SK-N-SH (cell line): ENCODE data around the gene WIPF3. TPM values are rescaled to one million over a fixed set of nuclear protein-coding genes. Genes with fewer than 3 reads are reported as not detected.

Experiments used
- CTCF ChIA-PET: fragments of 300-600, 350-600 bp; formaldehyde crosslinking; extraction: SDS; loops from one replicate; lab custom pipeline; 2021; lab: Yijun Ruan, JAX
- POLR2A ChIA-PET: fragments of 350-600 bp; sonication (Branson Sonifier 250); formaldehyde crosslinking; extraction: SDS; loops from one replicate; lab custom pipeline; 2020; ENCODE audit warnings: antibody characterized with exemption, inconsistent platforms; lab: Yijun Ruan, JAX
- DNase-seq: peaks from one replicate; pipeline ENCODE4 v3.0.0; 2012
- H2AFZ ChIP-seq: fragments of 200-600 bp; sonication (generic); 2 replicates; pipeline ENCODE4 v1.8.1; 2016; ENCODE audit warnings: antibody characterized with exemption, mild to moderate bottlenecking, low read depth
- H3F3A ChIP-seq: fragments of 200-600 bp; sonication (generic); replicated peaks from 2 replicates; pipeline ENCODE3; 2016; ENCODE audit warnings: antibody characterized with exemption, mild to moderate bottlenecking; ENCODE audit not compliant: insufficient read depth
- H3K27ac ChIP-seq, 2 experiments: fragments of 200-500 bp in 1 of 2; fragments of 200-600 bp in 1 of 2; sonication (Bioruptor generic) in 1 of 2; sonication (generic), shearing (Covaris generic) in 1 of 2; 2 replicates each; pipeline versions ENCODE4 v1.5.1 to v1.6.1; 2014 to 2016; ENCODE audit warnings: low read depth in 2 of 2, inconsistent platforms in 1 of 2, low read length in 1 of 2, mild to moderate bottlenecking in 1 of 2, mixed read lengths in 1 of 2
- H3K27me3 ChIP-seq: fragments of 200-600 bp; sonication (generic), shearing (Covaris generic); 2 replicates; pipeline ENCODE4 v1.6.1; 2016; ENCODE audit warnings: mixed run types; ENCODE audit not compliant: insufficient read depth
- H3K36me3 ChIP-seq, 2 experiments: fragments of 200-500 bp in 1 of 2; fragments of 200-600 bp in 1 of 2; sonication (Bioruptor generic) in 1 of 2; sonication (generic) in 1 of 2; replicated peaks in 1 of 2; 2 replicates each; pipeline versions ENCODE3 to v1.5.1; 2014 to 2016; ENCODE audit warnings: low read length in 1 of 2, mild to moderate bottlenecking in 1 of 2; ENCODE audit not compliant: insufficient read depth in 2 of 2, control insufficient read depth in 1 of 2
- H3K4me1 ChIP-seq, 2 experiments: fragments of 200-500 bp in 1 of 2; fragments of 200-600 bp in 1 of 2; sonication (Bioruptor generic) in 1 of 2; sonication (generic), shearing (Covaris generic) in 1 of 2; 2 replicates each; pipeline versions ENCODE4 v1.5.1 to v1.6.1; 2014 to 2016; ENCODE audit warnings: low read depth in 1 of 2, low read length in 1 of 2, mixed run types in 1 of 2; ENCODE audit not compliant: insufficient read depth in 2 of 2, control insufficient read depth in 1 of 2
- H3K4me2 ChIP-seq: fragments of 200-600 bp; sonication (generic), shearing (Covaris generic); 2 replicates; pipeline ENCODE4 v1.6.1; 2017; ENCODE audit warnings: mixed run types
- H3K4me3 ChIP-seq, 2 experiments: fragments of 200-500 bp in 1 of 2; fragments of 200-600 bp in 1 of 2; sonication (Bioruptor generic) in 1 of 2; sonication (generic), shearing (Covaris generic) in 1 of 2; 2 replicates each; pipeline versions ENCODE4 v1.5.1 to v1.8.1; 2014 to 2016; ENCODE audit warnings: low read depth in 2 of 2, inconsistent platforms in 1 of 2, low read length in 1 of 2, mild to moderate bottlenecking in 1 of 2, mixed read lengths in 1 of 2, moderate library complexity in 1 of 2
- H3K79me2 ChIP-seq: fragments of 200-600 bp; sonication (generic); 2 replicates; pipeline ENCODE4 v1.8.1; 2017; ENCODE audit warnings: mild to moderate bottlenecking; ENCODE audit not compliant: insufficient read depth
- H3K9ac ChIP-seq: fragments of 200-600 bp; sonication (generic); 2 replicates; pipeline ENCODE4 v1.6.1; 2017; ENCODE audit warnings: mixed run types
- H3K9me2 ChIP-seq: fragments of 200-600 bp; sonication (generic); 2 replicates; pipeline ENCODE4 v1.6.1; 2017; ENCODE audit warnings: mixed run types
- H3K9me3 ChIP-seq: fragments of 200-600 bp; sonication (generic); 2 replicates; pipeline ENCODE4 v1.6.1; 2017; ENCODE audit warnings: mixed run types, mild to moderate bottlenecking, moderate library complexity
- H4K20me1 ChIP-seq: fragments of 200-600 bp; sonication (generic); 2 replicates; pipeline ENCODE4 v1.6.1; 2017; ENCODE audit warnings: mild to moderate bottlenecking, mixed run types; ENCODE audit not compliant: insufficient read depth
- CHD2 ChIP-seq: fragments of 150-350 bp; IDR thresholded peaks from 2 replicates; pipeline ENCODE4 v1.6.1; 2018; ENCODE audit warnings: low read length; ENCODE audit not compliant: partially characterized antibody
- ELF1 ChIP-seq: IDR thresholded peaks from 2 replicates; pipeline ENCODE4 v1.4.0; 2012
- EZH2phosphoT487 ChIP-seq: fragments of 200-600 bp; sonication (generic); IDR thresholded peaks from 2 replicates; pipeline ENCODE4 v1.6.1; 2017; ENCODE audit warnings: low read depth, mixed run types, mild to moderate bottlenecking, antibody characterized with exemption, moderate library complexity, borderline replicate concordance
- FOSL2 ChIP-seq: IDR thresholded peaks from 2 replicates; pipeline ENCODE4 v1.4.0; 2012; ENCODE audit warnings: low read depth, mild to moderate bottlenecking, moderate library complexity, borderline replicate concordance
- FOXJ3 ChIP-seq: sonication (generic); formaldehyde crosslinking; IDR thresholded peaks from 2 replicates; pipeline ENCODE4 v1.5.1; 2020; ENCODE audit warnings: mild to moderate bottlenecking, missing genetic modification reagents
- FOXM1 ChIP-seq: IDR thresholded peaks from 2 replicates; pipeline ENCODE4 v1.4.0; 2012; ENCODE audit warnings: low read depth, mild to moderate bottlenecking
- GATA2 ChIP-seq: sonication (generic); formaldehyde crosslinking; IDR thresholded peaks from 2 replicates; pipeline ENCODE4 v1.5.0; 2020; ENCODE audit warnings: mild to moderate bottlenecking, missing genetic modification reagents
- IRF3 ChIP-seq: fragments of 150-350 bp; IDR thresholded peaks from 2 replicates; pipeline ENCODE4 v1.6.1; 2016; ENCODE audit warnings: mild to moderate bottlenecking, low read depth, low read length
- JUND ChIP-seq: IDR thresholded peaks from 2 replicates; pipeline ENCODE4 v1.4.0; 2012
- MEF2A ChIP-seq: IDR thresholded peaks from 2 replicates; pipeline ENCODE4 v1.4.0; 2012; ENCODE audit warnings: low read depth, borderline replicate concordance
- MXI1 ChIP-seq: IDR thresholded peaks from 2 replicates; pipeline ENCODE4 v1.6.1; 2012; ENCODE audit warnings: mild to moderate bottlenecking, low read depth, low read length, improper control_type of control experiment
- PBX3 ChIP-seq: IDR thresholded peaks from 2 replicates; pipeline ENCODE4; 2012
- RCOR1 ChIP-seq: fragments of 150-350 bp; IDR thresholded peaks from 2 replicates; pipeline ENCODE4 v1.6.1; 2017; ENCODE audit warnings: antibody characterized with exemption, low read length
- RXRA ChIP-seq: IDR thresholded peaks from 2 replicates; pipeline ENCODE4 v1.4.0; 2012; ENCODE audit warnings: low read depth, mild to moderate bottlenecking, borderline replicate concordance
- SIN3A ChIP-seq: IDR thresholded peaks from 2 replicates; pipeline ENCODE4 v1.6.1; 2012; ENCODE audit warnings: low read depth, mild to moderate bottlenecking, low read length, moderate library complexity, borderline replicate concordance
- SMC3 ChIP-seq: IDR thresholded peaks from 2 replicates; pipeline ENCODE4 v1.6.1; 2012; ENCODE audit warnings: low read depth, low read length, improper control_type of control experiment
- TAF1 ChIP-seq: IDR thresholded peaks from 2 replicates; pipeline ENCODE4 v1.6.1; 2012; ENCODE audit warnings: low read depth, mild to moderate bottlenecking, low read length, moderate library complexity, borderline replicate concordance
- TCF12 ChIP-seq: IDR thresholded peaks from 2 replicates; pipeline ENCODE4 v1.4.0; 2012
- TEAD4 ChIP-seq: IDR thresholded peaks from 2 replicates; pipeline ENCODE4 v1.4.0; 2012; ENCODE audit warnings: mild to moderate bottlenecking, borderline replicate concordance; ENCODE audit not compliant: insufficient read depth
- USF1 ChIP-seq: IDR thresholded peaks from 2 replicates; pipeline ENCODE4 v1.4.0; 2012; ENCODE audit warnings: low read depth, borderline replicate concordance
- YY1 ChIP-seq: IDR thresholded peaks from 2 replicates; pipeline ENCODE4 v1.4.0; 2012; ENCODE audit warnings: low read depth, mild to moderate bottlenecking
- ZBTB33 ChIP-seq: IDR thresholded peaks from 2 replicates; pipeline ENCODE4 v1.4.0; 2012; ENCODE audit warnings: low read depth, borderline replicate concordance
- WGBS: methylation state at CpG from one replicate; pipeline ENCODE4 v1.1.6; 2017; ENCODE audit warnings: low lambda C conversion rate; 5-methylcytosine and 5-hydroxymethylcytosine counted together
- polyA plus RNA-seq, 3 experiments: library from polyadenylated mRNA; depleted of rRNA; stranded (reverse); fragments of >200 nt; gene quantifications; 2 replicates each; pipeline ENCODE4 v1.2.3, GENCODE V29; 2012

Gene WIPF3
- polyA plus RNA-seq, 1 of the 3 experiments (the other 2 are of a cell fraction), result 0.02 TPM

GRCh38 chr7:29797112-29797944 is 9.0 kb upstream of the WIPF3 start (continued):
- TF ChIP-seq JUND (no peak), MEF2A (no peak), RXRA (no peak), ELF1 (no peak)
- TF ChIP-seq, all 33 proteins: peak for 0

GRCh38 chr7:29798422-29798821 is 7.9 kb upstream of the WIPF3 start:
- Histone ChIP-seq H3K27me3 (peaks cover 5% of the 10 kb centered on the region; the same call in 1 of the 2 replicates), H3K27ac (no peak overlapping the region), H3K4me1 (no peaks in the 10 kb centered on the region), H2AFZ (no peak overlapping the region), H3K9me3 (no peaks in the 10 kb centered on the region), H3F3A (no peaks in the 10 kb centered on the region), H3K4me2 (no peak overlapping the region), H3K79me2 (no peaks in the 10 kb centered on the region), H3K9me2 (no peaks in the 10 kb centered on the region), H3K9ac (no peak overlapping the region), H3K36me3 (no peaks in the 10 kb centered on the region), H3K4me3 (no peak overlapping the region), H4K20me1 (no peaks in the 10 kb centered on the region)
- CTCF ChIA-PET, result interaction anchor here (2.4 kb wide), 1 partner anchor 80 kb away, joined by 6 read pairs; no protein-coding TSS in a partner anchor
- TF ChIP-seq YY1 (no peak), EZH2phosphoT487 (no peak), RXRA (no peak), TAF1 (no peak), IRF3 (no peak), MEF2A (no peak), MXI1 (no peak), SIN3A (no peak), GATA2 (no peak), RCOR1 (no peak), ZBTB33 (no peak), PBX3 (no peak), FOXJ3 (CRISPR knock-in tag) (no peak), TCF12 (no peak), FOSL2 (no peak), USF1 (no peak), SMC3 (no peak), TEAD4 (no peak), CHD2 (no peak), FOXM1 (no peak)
- POLR2A ChIA-PET, result no interaction called here
- DNase-seq, result no peak
- WGBS, result 53% methylated on average over 5 of the region's 5 CpGs
